Lower leg skin (tissue), 4 donors: ENCODE data around the gene NT5M. TPM values are rescaled to one million over a fixed set of nuclear protein-coding genes. Genes with fewer than 3 reads are reported as not detected.

Experiments used
- DNase-seq, 2 donors: peaks; one replicate each; pipeline ENCODE4 v3.0.0-alpha.2; 2019; ENCODE audit warnings: low spot score in 2 of 2
- H3K4me3 ChIP-seq: fragments of 200-600 bp; sonication (generic); 2 replicates; pipeline ENCODE4 v1.5.1; 2017; ENCODE audit warnings: mild to moderate bottlenecking, low read depth; ENCODE audit not compliant: poor library complexity, severe bottlenecking
- CTCF ChIP-seq, 3 donors: fragments of 450-650 bp; IDR thresholded peaks; one replicate each; pipeline ENCODE4 v1.5.1; 2016; ENCODE audit warnings: antibody characterized with exemption in 3 of 3, mild to moderate bottlenecking in 3 of 3, moderate library complexity in 2 of 3
- POLR2A ChIP-seq, 2 donors: fragments of 450-650 bp; IDR thresholded peaks; one replicate each; pipeline ENCODE4 v1.6.1; 2016 to 2017; ENCODE audit warnings: antibody characterized with exemption in 2 of 2, mild to moderate bottlenecking in 1 of 2, moderate library complexity in 1 of 2
- WGBS, 2 donors: methylation state at CpG; one replicate each; pipeline ENCODE4 v1.1.5; 2018; 5-methylcytosine and 5-hydroxymethylcytosine counted together
- intact Hi-C: fragments of 100-400 bp; cut with DNase I; formaldehyde crosslinking; loops from one replicate; pipeline ENCODE4 v1.15.0; 2023; ENCODE audit warnings: low total_unique reads
- total RNA-seq, 4 donors: library from RNA; depleted of rRNA; stranded (reverse); fragments of >200 nt; gene quantifications; one replicate each; pipeline ENCODE4 v1.1.0, GENCODE V29; 2016

The NT5M gene
- total RNA-seq, 4 donors from 2014 or later, result 0.53 to 4.5 (median 1.1) TPM

GRCh38 chr17:17348872-17349723 is 45.9 kb downstream of the NT5M start:
- peak in 1 of 2 donors; percentile 71 for DNase-seq
- intact Hi-C loops, result no loop called here
- no peak for TF ChIP-seq CTCF (IDR thresholded peaks at IDR 0.05)
- TF ChIP-seq POLR2A (IDR thresholded peaks at IDR 0.05), result no peak
- 59 to 65% methylated on average over 11 of the region's 11 CpGs for WGBS, 2 donors
- no peak overlapping the region for H3K4me3 ChIP-seq

- peak in 1 of 2 donors; percentile 83 for DNase-seq
- no peak overlapping the region for H3K4me3 ChIP-seq
- 64 to 73% methylated on average over 14 of the region's 14 CpGs for WGBS, 2 donors
- no peak for TF ChIP-seq CTCF (IDR thresholded peaks at IDR 0.05)
- TF ChIP-seq POLR2A (IDR thresholded peaks at IDR 0.05), result no peak
- intact Hi-C loops, result loop anchor here (10.0 kb wide), 1 partner anchor 155 kb away; no protein-coding TSS in a partner anchor
These were observed 46.5 kb downstream of the NT5M start for GRCh38 chr17:17349724-17350106.

GRCh38 chr17:17350491-17351355 is 47.5 kb downstream of the NT5M start:
- no peak for TF ChIP-seq POLR2A (IDR thresholded peaks at IDR 0.05)
- no peak for TF ChIP-seq CTCF (IDR thresholded peaks at IDR 0.05)
- intact Hi-C loops, result loop anchor here (10.0 kb wide), 1 partner anchor 154 kb away; no protein-coding TSS in a partner anchor
- no peak overlapping the region for H3K4me3 ChIP-seq
- WGBS, 2 donors, result 79 to 83% methylated on average over 17 to 18 of the region's 19 CpGs
- DNase-seq, result peak in 1 of 2 donors; percentile 82

GRCh38 chr17:17351356-17351891 is 48.3 kb downstream of the NT5M start:
- TF ChIP-seq CTCF (IDR thresholded peaks at IDR 0.05) (no peak), POLR2A (IDR thresholded peaks at IDR 0.05) (no peak)
- intact Hi-C loops, result loop anchor here (10.0 kb wide), 1 partner anchor 153 kb away; no protein-coding TSS in a partner anchor
- DNase-seq, result peak in 1 of 2 donors; percentile 78
- 71 to 85% methylated on average over 11 to 12 of the region's 16 CpGs for WGBS, 2 donors
- no peak overlapping the region for H3K4me3 ChIP-seq

- DNase-seq, result peak in 1 of 2 donors; percentile 88
- TF ChIP-seq CTCF (IDR thresholded peaks at IDR 0.05), result no peak
- no peak for TF ChIP-seq POLR2A (IDR thresholded peaks at IDR 0.05)
- no peak overlapping the region for H3K4me3 ChIP-seq
- 48 to 58% methylated on average over 32 to 35 of the region's 35 CpGs for WGBS, 2 donors
- intact Hi-C loops, result loop anchor here (10.0 kb wide), 1 partner anchor 153 kb away; no protein-coding TSS in a partner anchor
These were observed 49.0 kb downstream of the NT5M start for GRCh38 chr17:17351901-17352781.
